GM12878 (cell line): Measurements from ENCODE around the gene OR52M1. TPM values are rescaled to one million over a fixed set of nuclear protein-coding genes. Genes with fewer than 3 reads are reported as not detected.

ENCODE experiments used
- ATAC-seq: fragments of 200-7000 bp; cut with Tn5 transposase; 3 replicates; pipeline ENCODE4 v1.9.1; 2020; ENCODE audit warnings: mild to moderate bottlenecking, moderate library complexity
- BruUV-seq: library from RNA; stranded (reverse); fragments of 400-500 nt; replicated peaks from 2 replicates; lab custom pipeline; 2021; lab: Mats Ljungman, UMichigan
- CTCF ChIA-PET: fragments of 300-600 bp; sonication (Branson Sonifier 250); formaldehyde crosslinking; extraction: SDS; loops from one replicate; lab custom pipeline; 2021; ENCODE audit warnings: inconsistent platforms; lab: Yijun Ruan, JAX
- POLR2A ChIA-PET: fragments of 350-600 bp; formaldehyde crosslinking; extraction: SDS; loops from one replicate; lab custom pipeline; 2021; ENCODE audit warnings: inconsistent platforms; lab: Charles Lee
- RAD21 ChIA-PET: fragments of 300-600 bp; sonication (Branson Sonifier 250); formaldehyde crosslinking; loops from one replicate; lab custom pipeline; 2023; ENCODE audit warnings: antibody characterized with exemption; ENCODE audit not compliant: unreplicated experiment; lab: Charles Lee
- SMC1A ChIA-PET: fragments of 300-600 bp; sonication (Branson Sonifier 250); formaldehyde crosslinking; loops from one replicate; lab custom pipeline; 2023; ENCODE audit not compliant: unreplicated experiment, uncharacterized antibody; lab: Charles Lee
- DNase-seq: peaks from one replicate; pipeline ENCODE4 v3.0.0-alpha.2; 2011; ENCODE audit warnings: low read depth, low spot score
- FAIRE-seq: peaks from 3 replicates; lab custom pipeline; 2011; peaks lifted over from hg19 to GRCh38; lab: Jason Lieb, UNC
- H2AFZ ChIP-seq: 2 replicates; pipeline ENCODE4 v1.6.0; 2011; ENCODE audit warnings: low read depth, low read length, control low read depth; ENCODE audit not compliant: control insufficient read depth
- H3K27ac ChIP-seq: 2 replicates; pipeline ENCODE4 v1.5.1; 2011; ENCODE audit warnings: control low read depth; ENCODE audit not compliant: control insufficient read depth, insufficient read depth
- H3K27me3 ChIP-seq, 2 experiments: replicated peaks in 1 of 2; 2 replicates each; pipeline versions ENCODE4 v1.6.0 to v1.6.1; 2011; ENCODE audit warnings: low read length in 1 of 2; ENCODE audit not compliant: control insufficient read depth in 2 of 2, insufficient read depth in 2 of 2
- H3K36me3 ChIP-seq, 2 experiments: 2 replicates each; pipeline ENCODE4 v1.5.1; 2011; ENCODE audit warnings: low read length in 1 of 2; ENCODE audit not compliant: control insufficient read depth in 2 of 2, insufficient read depth in 2 of 2
- H3K4me1 ChIP-seq: 2 replicates; pipeline ENCODE4 v1.6.1; 2011; ENCODE audit warnings: mild to moderate bottlenecking, low read length, moderate library complexity, mixed read lengths; ENCODE audit not compliant: control insufficient read depth, insufficient read depth
- H3K4me2 ChIP-seq: 2 replicates; pipeline ENCODE4 v1.6.0; 2011; ENCODE audit warnings: control low read depth; ENCODE audit not compliant: control insufficient read depth, insufficient read depth
- H3K4me3 ChIP-seq: fragments of 200-600 bp; sonication (generic); 2 replicates; pipeline ENCODE4 v1.5.1; 2016
- H3K79me2 ChIP-seq: 2 replicates; pipeline ENCODE4 v1.6.0; 2011; ENCODE audit warnings: low read length; ENCODE audit not compliant: control insufficient read depth, insufficient read depth
- H3K9ac ChIP-seq: 2 replicates; pipeline ENCODE4 v1.8.0; 2011; ENCODE audit warnings: low read length, control low read depth, mixed read lengths; ENCODE audit not compliant: control insufficient read depth, insufficient read depth
- H3K9me3 ChIP-seq: replicated peaks from 3 replicates; pipeline ENCODE4 v1.5.1; 2011; ENCODE audit warnings: mild to moderate bottlenecking, low read length; ENCODE audit not compliant: control insufficient read depth, insufficient read depth
- H4K20me1 ChIP-seq: 2 replicates; pipeline ENCODE4 v1.6.0; 2011; ENCODE audit not compliant: control insufficient read depth, insufficient read depth
- CHD4 ChIP-seq: fragments of 200-600 bp; sonication (generic); IDR thresholded peaks from 2 replicates; pipeline ENCODE4 v1.6.1; 2016; ENCODE audit warnings: mild to moderate bottlenecking
- RUNX3 ChIP-seq: IDR thresholded peaks from 2 replicates; pipeline ENCODE4 v1.6.1; 2012; ENCODE audit warnings: low read length, inconsistent platforms
- WGBS: methylation state at CpG from one replicate; pipeline ENCODE4 v1.1.6; 2016; ENCODE audit warnings: low lambda C conversion rate; ENCODE audit not compliant: insufficient replicate concordance, insufficient coverage; ENCODE audit errors: missing lambda C conversion rate; 5-methylcytosine and 5-hydroxymethylcytosine counted together
- in situ Hi-C: fragments of 300-500 bp; cut with MboI; formaldehyde crosslinking; loops from 9 replicates; pipeline ENCODE4 v1.14.3; 2018; ENCODE audit warnings: mixed read lengths
- intact Hi-C: fragments of 100-400 bp; cut with micrococcal nuclease; formaldehyde crosslinking; loops from one replicate; pipeline ENCODE4 v1.14.2; 2022; ENCODE audit not compliant: unreplicated experiment
- polyA plus RNA-seq, 11 experiments: library from polyadenylated mRNA; depleted of rRNA in 4 of 11; unstranded in 6 of 11; stranded (reverse) in 5 of 11; fragments of >200 nt; fragmentation: Nextera tagmentation in 4 of 11; fragmentation: Illumina TruSeq in 1 of 11; extraction: Ambion mirVana in 4 of 11; extraction: Trizol in 1 of 11; gene quantifications; 1 replicate in 1 of 11; 2 replicates in 10 of 11; pipeline versions ENCODE4 v1.2.1 to v1.2.3, GENCODE V29; 2011 to 2016; ENCODE audit warnings: inconsistent platforms in 2 of 11, missing spikeins in 2 of 11, low read depth in 1 of 11
- total RNA-seq, 4 experiments: library from RNA; depleted of rRNA in 3 of 4; stranded (reverse); fragments of >200 nt in 3 of 4; fragmentation: Illumina TruSeq in 1 of 4; extraction: Trizol in 1 of 4; gene quantifications; 2 replicates each; pipeline versions ENCODE4 v1.2.1 to v1.2.3, GENCODE V29; 2013 to 2021
- TF ChIP-seq, protein P1 (sequence below): fragments of 450-650 bp; IDR thresholded peaks from 2 replicates; pipeline ENCODE4 v1.6.1; 2017; ENCODE audit warnings: mild to moderate bottlenecking, moderate library complexity

The OR52M1 gene
- total and polyA plus RNA-seq, 10 of the 15 experiments (the other 5 are each of a cell fraction or from before 2014, with no cell fraction given): not detected

DNA sequence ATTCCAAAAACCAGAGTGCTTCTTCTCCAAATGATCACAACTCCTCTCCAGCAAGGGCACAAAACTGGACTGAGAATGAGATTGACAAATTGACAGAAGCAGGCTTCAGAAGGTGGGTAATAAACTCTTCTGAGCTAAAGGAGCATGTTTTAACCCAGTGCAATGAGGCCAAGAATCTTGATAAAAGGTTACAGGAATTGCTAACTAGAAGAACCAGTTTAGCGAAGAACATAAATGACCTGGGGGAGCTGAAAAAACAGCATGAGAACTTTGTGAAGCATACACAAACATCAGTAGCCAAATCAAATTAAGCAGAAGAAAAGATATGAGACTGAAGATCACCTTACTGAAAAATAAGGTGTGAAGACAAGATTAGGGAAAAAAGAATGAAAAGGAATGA lies 15.5 kb downstream of the OR52M1 start (continued):
- TF ChIP-seq, protein P1, sequence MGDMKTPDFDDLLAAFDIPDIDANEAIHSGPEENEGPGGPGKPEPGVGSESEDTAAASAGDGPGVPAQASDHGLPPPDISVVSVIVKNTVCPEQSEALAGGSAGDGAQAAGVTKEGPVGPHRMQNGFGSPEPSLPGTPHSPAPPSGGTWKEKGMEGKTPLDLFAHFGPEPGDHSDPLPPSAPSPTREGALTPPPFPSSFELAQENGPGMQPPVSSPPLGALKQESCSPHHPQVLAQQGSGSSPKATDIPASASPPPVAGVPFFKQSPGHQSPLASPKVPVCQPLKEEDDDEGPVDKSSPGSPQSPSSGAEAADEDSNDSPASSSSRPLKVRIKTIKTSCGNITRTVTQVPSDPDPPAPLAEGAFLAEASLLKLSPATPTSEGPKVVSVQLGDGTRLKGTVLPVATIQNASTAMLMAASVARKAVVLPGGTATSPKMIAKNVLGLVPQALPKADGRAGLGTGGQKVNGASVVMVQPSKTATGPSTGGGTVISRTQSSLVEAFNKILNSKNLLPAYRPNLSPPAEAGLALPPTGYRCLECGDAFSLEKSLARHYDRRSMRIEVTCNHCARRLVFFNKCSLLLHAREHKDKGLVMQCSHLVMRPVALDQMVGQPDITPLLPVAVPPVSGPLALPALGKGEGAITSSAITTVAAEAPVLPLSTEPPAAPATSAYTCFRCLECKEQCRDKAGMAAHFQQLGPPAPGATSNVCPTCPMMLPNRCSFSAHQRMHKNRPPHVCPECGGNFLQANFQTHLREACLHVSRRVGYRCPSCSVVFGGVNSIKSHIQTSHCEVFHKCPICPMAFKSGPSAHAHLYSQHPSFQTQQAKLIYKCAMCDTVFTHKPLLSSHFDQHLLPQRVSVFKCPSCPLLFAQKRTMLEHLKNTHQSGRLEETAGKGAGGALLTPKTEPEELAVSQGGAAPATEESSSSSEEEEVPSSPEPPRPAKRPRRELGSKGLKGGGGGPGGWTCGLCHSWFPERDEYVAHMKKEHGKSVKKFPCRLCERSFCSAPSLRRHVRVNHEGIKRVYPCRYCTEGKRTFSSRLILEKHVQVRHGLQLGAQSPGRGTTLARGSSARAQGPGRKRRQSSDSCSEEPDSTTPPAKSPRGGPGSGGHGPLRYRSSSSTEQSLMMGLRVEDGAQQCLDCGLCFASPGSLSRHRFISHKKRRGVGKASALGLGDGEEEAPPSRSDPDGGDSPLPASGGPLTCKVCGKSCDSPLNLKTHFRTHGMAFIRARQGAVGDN: no peak

GRCh38 chr11:4565371-4565770 lies 20.4 kb downstream of the OR52M1 start:
- H3K9ac ChIP-seq: no peak overlapping the region
- CTCF ChIA-PET: interaction anchor here (0.7 kb wide), 1 partner anchor 197 kb away, joined by 3 read pairs; the partner anchor contains the start of gene OR52B4
- POLR2A ChIA-PET: no interaction called here
- WGBS: 53% methylated on average over 3 of the region's 3 CpGs
- no peak for TF ChIP-seq CHD4
- no peak for TF ChIP-seq RUNX3
- H3K4me2 ChIP-seq: no peak overlapping the region
- no peak overlapping the region for H3K4me3 ChIP-seq
- FAIRE-seq (no peak), DNase-seq (no peak), ATAC-seq (no peak)
- in situ Hi-C loops (no loop called here), intact Hi-C loops (no loop called here)
- H3K79me2 ChIP-seq: no peaks in the 10 kb centered on the region
- no peak overlapping the region for H2AFZ ChIP-seq
- no peak overlapping the region for H3K27ac ChIP-seq
- SMC1A ChIA-PET: no interaction called here
- H3K9me3 ChIP-seq: no peaks in the 10 kb centered on the region
- BruUV-seq: no TSS peak
- H4K20me1 ChIP-seq: no peaks in the 10 kb centered on the region
- no peaks in the 10 kb centered on the region; a peak in 1 of 4 replicates for H3K27me3 ChIP-seq
- H3K4me1 ChIP-seq: no peaks in the 10 kb centered on the region
- no peaks in the 10 kb centered on the region for H3K36me3 ChIP-seq
- RAD21 ChIA-PET: no interaction called here
